ENCODE data around the gene PTPN4.

The PTPN4 gene

GRCh38 chr2:119932809-119933208 lies 173.1 kb downstream of the PTPN4 start:
- Mint-ChIP-seq H3K4me1 (ENCODE audit: low read depth) (peaks cover 62% of the 10 kb centered on the region), H3K9me3 (no peaks in the 10 kb centered on the region), H3K4me3 (peak overlapping the region; percentile 16), H3K27ac (no peak overlapping the region), H3K36me3 (ENCODE audit: low read depth) (peaks cover 42% of the 10 kb centered on the region), H3K27me3 (no peaks in the 10 kb centered on the region)

DNA sequence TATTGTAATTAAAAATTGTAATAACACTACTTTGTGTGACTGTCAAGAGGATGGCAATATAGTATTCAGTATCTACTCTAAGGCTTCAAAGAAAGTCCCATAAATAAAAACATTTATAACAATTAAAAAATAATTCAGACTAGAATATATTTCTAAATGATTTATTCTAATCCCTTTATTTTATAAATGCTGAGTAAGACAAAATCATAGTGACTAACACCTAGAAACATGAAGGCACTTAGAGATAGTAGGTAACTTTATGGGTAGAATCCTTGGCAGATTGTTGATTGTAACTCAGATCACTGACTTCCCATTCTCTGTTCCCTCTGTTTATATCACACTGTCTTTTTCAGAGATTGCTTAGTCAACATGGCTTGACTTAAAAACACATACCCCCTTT lies 174.6 kb downstream of the PTPN4 start:
- no peaks in the 10 kb centered on the region for H3K9me3 Mint-ChIP-seq
- peaks cover 49% of the 10 kb centered on the region for H3K4me1 Mint-ChIP-seq (ENCODE audit: low read depth)
- H3K36me3 Mint-ChIP-seq (ENCODE audit: low read depth), result peaks cover 43% of the 10 kb centered on the region
- H3K27ac Mint-ChIP-seq, result no peak overlapping the region
- H3K27me3 Mint-ChIP-seq, result no peaks in the 10 kb centered on the region
- no peak overlapping the region for H3K4me3 Mint-ChIP-seq

- Mint-ChIP-seq H3K27me3 (no peaks in the 10 kb centered on the region), H3K27ac (no peak overlapping the region), H3K4me3 (no peak overlapping the region), H3K36me3 (ENCODE audit: low read depth) (peaks cover 45% of the 10 kb centered on the region), H3K4me1 (ENCODE audit: low read depth) (peaks cover 47% of the 10 kb centered on the region), H3K9me3 (no peaks in the 10 kb centered on the region)
Observed at GRCh38 chr2:119937680-119938079, 178.0 kb downstream of the PTPN4 start.

GRCh38 chr2:119939915-119940314 lies 180.2 kb downstream of the PTPN4 start:
- H3K9me3 Mint-ChIP-seq, result no peaks in the 10 kb centered on the region
- H3K27me3 Mint-ChIP-seq, result no peaks in the 10 kb centered on the region
- H3K4me3 Mint-ChIP-seq, result no peak overlapping the region
- H3K4me1 Mint-ChIP-seq (ENCODE audit: low read depth), result peaks cover 49% of the 10 kb centered on the region
- no peak overlapping the region for H3K27ac Mint-ChIP-seq
- H3K36me3 Mint-ChIP-seq (ENCODE audit: low read depth), result peaks cover 51% of the 10 kb centered on the region

DNA sequence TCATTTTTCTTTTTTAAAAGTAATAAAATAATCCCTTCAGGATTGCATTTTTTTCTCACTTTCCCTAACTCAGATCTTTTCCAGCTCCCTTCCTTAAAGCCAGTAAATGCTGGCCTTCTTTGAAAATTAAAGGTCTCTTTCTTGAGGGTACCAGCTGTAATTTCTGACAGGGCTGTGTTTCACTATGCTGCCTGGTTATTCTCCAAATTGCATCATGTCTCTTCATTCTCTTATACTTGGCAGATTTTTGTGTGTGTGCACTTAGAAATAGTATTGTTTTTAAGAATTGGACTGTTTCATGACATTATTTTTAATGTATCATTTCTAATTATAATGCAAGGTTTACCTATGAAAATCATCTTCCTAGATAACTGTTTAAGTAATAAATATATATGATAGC lies 181.1 kb downstream of the PTPN4 start:
- Mint-ChIP-seq H3K36me3 (ENCODE audit: low read depth) (peaks cover 53% of the 10 kb centered on the region), H3K27me3 (no peaks in the 10 kb centered on the region), H3K4me3 (no peak overlapping the region), H3K9me3 (no peaks in the 10 kb centered on the region), H3K27ac (no peak overlapping the region), H3K4me1 (ENCODE audit: low read depth) (peaks cover 49% of the 10 kb centered on the region)

GRCh38 chr2:119941388-119941787 lies 181.7 kb downstream of the PTPN4 start:
- Mint-ChIP-seq H3K9me3 (no peaks in the 10 kb centered on the region), H3K4me3 (no peak overlapping the region), H3K27me3 (no peaks in the 10 kb centered on the region), H3K27ac (no peak overlapping the region), H3K36me3 (ENCODE audit: low read depth) (peaks cover 53% of the 10 kb centered on the region), H3K4me1 (ENCODE audit: low read depth) (peaks cover 48% of the 10 kb centered on the region)

DNA sequence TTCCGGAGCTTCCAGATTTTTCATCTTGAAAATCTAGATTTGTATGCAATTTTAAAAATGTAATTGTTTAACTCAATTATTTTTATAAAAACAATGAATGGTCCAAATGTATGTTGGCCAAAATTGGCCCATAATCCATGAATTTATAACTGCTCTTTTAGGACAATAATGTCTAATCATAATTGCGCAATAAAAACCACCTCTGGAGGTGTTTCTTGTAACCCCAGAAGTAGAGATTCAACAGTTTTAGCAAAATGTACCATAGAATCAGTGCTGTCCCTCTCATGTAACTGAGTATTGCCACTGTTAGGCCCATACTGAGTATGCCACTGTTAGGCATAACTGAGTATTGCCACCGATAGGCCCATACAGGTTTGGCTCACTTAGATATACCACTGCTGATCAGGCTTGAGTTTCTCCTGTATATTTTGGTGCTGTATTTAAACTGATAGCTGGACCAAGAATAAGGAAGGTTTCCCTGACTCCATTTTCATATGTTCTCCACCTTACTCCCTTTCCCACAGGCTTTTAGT lies 182.3 kb downstream of the PTPN4 start:
- peaks cover 43% of the 10 kb centered on the region for H3K4me1 Mint-ChIP-seq (ENCODE audit: low read depth)
- no peaks in the 10 kb centered on the region for H3K9me3 Mint-ChIP-seq
- H3K36me3 Mint-ChIP-seq (ENCODE audit: low read depth), result peaks cover 49% of the 10 kb centered on the region
- H3K27me3 Mint-ChIP-seq, result no peaks in the 10 kb centered on the region
- no peak overlapping the region for H3K27ac Mint-ChIP-seq
- H3K4me3 Mint-ChIP-seq, result no peak overlapping the region

DNA sequence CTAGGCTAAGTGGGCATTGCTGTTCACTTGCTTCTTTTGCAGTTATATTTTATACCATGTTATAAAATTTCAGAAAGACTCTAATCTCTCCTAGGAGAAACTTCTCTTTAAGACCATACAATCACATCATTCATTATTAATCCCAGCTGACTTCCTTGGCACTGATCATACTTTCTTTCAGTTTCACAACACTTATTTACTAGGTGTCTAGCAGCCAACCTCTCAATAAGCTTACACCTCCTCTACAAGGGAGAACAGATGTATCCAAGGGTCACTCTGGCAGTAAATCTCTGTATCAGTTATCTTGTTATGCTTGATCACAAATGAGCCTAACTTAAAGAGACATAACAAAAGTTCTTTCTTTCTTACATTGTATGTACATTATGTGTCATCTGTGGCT lies 183.3 kb downstream of the PTPN4 start:
- Mint-ChIP-seq H3K27ac (no peak overlapping the region), H3K27me3 (no peaks in the 10 kb centered on the region), H3K36me3 (ENCODE audit: low read depth) (peaks cover 49% of the 10 kb centered on the region), H3K9me3 (no peaks in the 10 kb centered on the region), H3K4me1 (ENCODE audit: low read depth) (peaks cover 44% of the 10 kb centered on the region), H3K4me3 (no peak overlapping the region)

GRCh38 chr2:119947535-119947934 lies 187.8 kb downstream of the PTPN4 start:
- no peak overlapping the region for H3K27ac Mint-ChIP-seq
- peaks cover 60% of the 10 kb centered on the region for H3K36me3 Mint-ChIP-seq (ENCODE audit: low read depth)
- H3K27me3 Mint-ChIP-seq, result no peaks in the 10 kb centered on the region
- no peak overlapping the region for H3K4me3 Mint-ChIP-seq
- H3K4me1 Mint-ChIP-seq (ENCODE audit: low read depth), result peaks cover 33% of the 10 kb centered on the region
- H3K9me3 Mint-ChIP-seq, result no peaks in the 10 kb centered on the region

DNA sequence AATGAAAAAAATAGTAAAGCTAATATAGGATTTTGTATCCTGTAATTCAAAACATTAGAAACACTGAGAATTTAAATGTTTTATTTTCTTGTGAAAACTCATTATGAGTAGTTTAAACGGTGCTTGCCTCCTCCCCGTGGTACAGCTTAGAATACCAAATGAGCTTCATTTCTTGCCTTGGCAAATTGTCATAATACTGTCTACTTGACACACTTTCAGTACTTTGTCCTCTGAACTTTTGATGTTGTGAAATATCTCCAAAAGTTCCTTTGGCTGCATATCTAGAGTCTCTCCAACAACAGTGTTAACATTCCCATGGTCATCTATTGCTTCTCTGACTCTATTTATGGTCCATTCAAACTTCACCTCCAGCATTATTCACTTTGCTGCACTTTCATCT lies 191.2 kb downstream of the PTPN4 start:
- Mint-ChIP-seq H3K27me3 (no peaks in the 10 kb centered on the region), H3K4me3 (no peak overlapping the region), H3K9me3 (no peaks in the 10 kb centered on the region), H3K4me1 (ENCODE audit: low read depth) (peaks cover 22% of the 10 kb centered on the region), H3K27ac (no peak overlapping the region), H3K36me3 (ENCODE audit: low read depth) (peaks cover 63% of the 10 kb centered on the region)

DNA sequence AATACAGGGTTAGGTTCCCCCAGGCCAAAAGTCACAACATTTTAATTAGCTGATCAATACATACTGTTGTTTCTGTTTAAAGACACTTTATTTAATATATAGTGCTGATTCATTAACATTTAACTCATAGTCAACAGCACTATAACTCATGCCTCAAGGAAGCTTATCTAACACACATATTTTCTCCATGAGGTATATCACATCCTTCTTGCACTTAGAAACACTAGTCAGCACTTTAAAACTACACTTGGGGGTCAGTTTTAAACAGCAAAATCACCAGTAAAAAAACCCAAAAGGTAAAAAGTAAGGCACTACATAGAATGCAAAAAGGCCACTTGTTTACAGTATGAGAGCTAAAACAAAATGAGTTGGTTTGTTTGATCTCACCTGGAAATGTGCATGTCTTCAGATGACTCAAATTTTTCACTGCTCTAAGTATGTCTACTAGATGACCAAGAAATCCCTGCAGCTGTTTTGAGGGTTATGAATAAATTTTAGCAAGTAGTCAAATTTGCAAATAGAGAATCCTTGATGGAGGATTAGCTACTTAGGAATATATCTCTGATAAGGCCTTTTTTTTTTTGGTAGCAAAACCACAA lies 199.0 kb downstream of the PTPN4 start:
- Mint-ChIP-seq H3K9me3 (no peaks in the 10 kb centered on the region), H3K27me3 (no peaks in the 10 kb centered on the region), H3K4me1 (ENCODE audit: low read depth) (peaks cover 16% of the 10 kb centered on the region), H3K27ac (no peak overlapping the region), H3K36me3 (ENCODE audit: low read depth) (peaks cover 70% of the 10 kb centered on the region), H3K4me3 (no peak overlapping the region)

DNA sequence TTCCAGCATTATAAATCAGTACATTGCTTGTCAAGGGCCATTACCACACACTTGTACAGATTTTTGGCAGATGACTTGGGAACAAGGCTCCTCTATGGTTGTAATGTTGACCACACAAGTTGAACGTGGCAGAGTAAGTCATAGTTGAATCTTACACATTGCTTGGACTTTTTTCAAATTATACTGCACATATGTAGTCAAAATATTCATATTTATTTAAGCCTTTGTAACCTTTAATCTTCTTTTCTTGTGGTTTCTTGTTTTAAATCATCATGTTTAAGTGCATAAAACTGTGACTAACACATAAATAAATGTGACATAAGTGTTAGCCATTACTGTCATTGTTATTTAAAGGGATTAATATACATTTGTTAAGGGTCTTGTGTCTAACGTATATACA lies 201.1 kb downstream of the PTPN4 start:
- no peak overlapping the region for H3K27ac Mint-ChIP-seq
- peaks cover 68% of the 10 kb centered on the region for H3K36me3 Mint-ChIP-seq (ENCODE audit: low read depth)
- H3K4me1 Mint-ChIP-seq (ENCODE audit: low read depth), result peaks cover 16% of the 10 kb centered on the region
- no peaks in the 10 kb centered on the region for H3K27me3 Mint-ChIP-seq
- no peak overlapping the region for H3K4me3 Mint-ChIP-seq
- no peaks in the 10 kb centered on the region for H3K9me3 Mint-ChIP-seq

DNA sequence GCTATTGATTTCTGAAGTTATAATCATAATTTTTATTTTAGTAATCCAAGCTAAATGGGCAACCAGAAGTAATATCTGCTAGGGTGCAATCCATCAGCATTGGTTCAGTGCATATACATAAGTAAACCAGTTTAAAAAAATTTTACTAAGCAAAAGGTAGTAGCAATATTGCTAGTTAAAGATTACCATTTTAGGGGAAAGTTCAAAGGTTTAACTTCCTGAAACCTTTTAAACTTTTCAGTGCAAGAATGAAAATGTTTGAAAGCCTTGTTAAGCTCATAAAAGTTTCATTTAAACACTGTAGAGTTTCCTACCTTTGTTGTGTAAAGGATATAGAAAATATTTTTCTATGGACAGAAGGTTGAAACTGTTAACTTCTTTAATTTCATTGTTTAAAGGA lies 222.2 kb downstream of the PTPN4 start:
- Mint-ChIP-seq H3K4me3 (no peak overlapping the region), H3K9me3 (peaks cover 4% of the 10 kb centered on the region), H3K27ac (no peak overlapping the region), H3K27me3 (no peaks in the 10 kb centered on the region), H3K36me3 (ENCODE audit: low read depth) (no peaks in the 10 kb centered on the region), H3K4me1 (ENCODE audit: low read depth) (peaks cover 21% of the 10 kb centered on the region)

DNA sequence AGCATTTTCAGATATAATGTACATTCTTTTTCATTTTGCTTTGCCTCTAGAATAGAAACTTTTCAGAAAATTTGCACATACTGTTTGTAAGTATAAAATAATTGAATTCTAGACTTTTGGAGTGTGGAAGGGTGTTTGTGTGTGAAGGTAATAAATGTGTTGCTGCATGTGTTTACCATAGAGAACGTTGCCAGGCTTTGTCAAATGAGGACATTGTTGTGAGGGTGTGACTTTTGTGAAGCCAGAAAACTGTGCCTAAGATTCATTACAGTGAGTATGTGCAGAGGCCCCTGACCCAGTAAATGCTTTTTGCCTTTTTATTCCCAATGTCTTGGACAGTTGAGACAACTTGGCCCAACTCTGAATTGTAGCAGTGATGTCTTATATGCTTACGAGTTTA lies 222.8 kb downstream of the PTPN4 start:
- H3K27me3 Mint-ChIP-seq, result no peaks in the 10 kb centered on the region
- peaks cover 4% of the 10 kb centered on the region for H3K9me3 Mint-ChIP-seq
- no peaks in the 10 kb centered on the region for H3K36me3 Mint-ChIP-seq (ENCODE audit: low read depth)
- no peak overlapping the region for H3K4me3 Mint-ChIP-seq
- no peak overlapping the region for H3K27ac Mint-ChIP-seq
- H3K4me1 Mint-ChIP-seq (ENCODE audit: low read depth), result peaks cover 21% of the 10 kb centered on the region

DNA sequence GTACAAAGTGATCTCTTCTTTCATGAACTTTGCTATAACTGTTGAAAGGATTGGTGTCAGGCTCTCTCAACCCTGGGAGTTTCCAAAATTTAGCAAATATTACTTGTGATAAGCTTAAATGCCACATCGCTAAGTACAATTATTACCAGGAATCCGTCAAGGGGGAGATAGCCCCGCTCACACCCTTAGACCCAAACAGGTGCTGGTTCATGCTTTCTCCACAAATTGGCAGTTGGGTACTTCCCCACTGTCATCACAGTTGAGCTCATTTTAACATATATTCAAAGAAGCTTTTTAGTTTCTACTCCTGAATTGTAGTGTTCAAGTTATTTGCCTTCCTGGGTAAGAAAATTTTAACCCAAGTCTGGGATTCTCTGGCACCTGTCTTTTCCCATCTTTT lies 223.4 kb downstream of the PTPN4 start:
- H3K4me3 Mint-ChIP-seq, result no peak overlapping the region
- H3K9me3 Mint-ChIP-seq, result peaks cover 4% of the 10 kb centered on the region
- H3K36me3 Mint-ChIP-seq (ENCODE audit: low read depth), result no peaks in the 10 kb centered on the region
- H3K27me3 Mint-ChIP-seq, result no peaks in the 10 kb centered on the region
- H3K4me1 Mint-ChIP-seq (ENCODE audit: low read depth), result peaks cover 21% of the 10 kb centered on the region
- H3K27ac Mint-ChIP-seq, result no peak overlapping the region

- Mint-ChIP-seq H3K4me3 (no peak overlapping the region), H3K9me3 (no peaks in the 10 kb centered on the region), H3K36me3 (ENCODE audit: low read depth) (no peaks in the 10 kb centered on the region), H3K27me3 (no peaks in the 10 kb centered on the region), H3K27ac (no peak overlapping the region), H3K4me1 (ENCODE audit: low read depth) (no peaks in the 10 kb centered on the region)
Observed at GRCh38 chr2:119996148-119996547, 236.4 kb downstream of the PTPN4 start.
